ENCODE data around the gene UGDH. TPM values are rescaled to one million over a fixed set of nuclear protein-coding genes. Genes with fewer than 3 reads are reported as not detected.
"Not testable (repeated sequence)": the region's sequence is repeated elsewhere in the genome, so short reads cannot be mapped to it uniquely, and the experiment has no call there.

UGDH gene
- total and polyA plus RNA-seq, 2 of the 8 experiments (the other 6 are each of a cell fraction or from before 2014, with no cell fraction given) = 32.0 to 128 TPM

DNA sequence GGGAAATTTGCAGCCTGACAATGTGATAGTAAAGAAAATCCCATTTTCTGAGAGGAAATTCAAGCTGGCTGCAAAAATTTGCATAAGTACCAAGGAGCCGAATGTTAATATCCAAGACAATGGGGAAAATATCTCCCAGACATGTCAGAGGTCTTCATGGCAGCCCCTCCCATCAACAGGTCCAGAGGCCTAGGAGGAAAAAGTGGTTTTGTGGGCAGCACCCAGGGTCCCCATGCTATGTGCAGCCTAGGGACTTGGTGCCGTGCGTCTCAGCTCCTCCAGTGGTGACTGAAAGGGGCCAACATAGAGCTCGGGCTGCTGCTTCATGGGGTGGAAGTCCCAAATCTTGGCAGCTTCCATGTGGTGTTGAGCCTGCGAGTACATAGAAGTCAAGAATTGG is 6.3 kb upstream of the UGDH start (continued):
- TF ChIP-seq SP4 (IDR thresholded peaks at IDR 0.05; ENCODE audit: low read length) (no peak), CTBP2 (IDR thresholded peaks at IDR 0.05; ENCODE audit: borderline replicate concordance, insufficient read depth, insufficient read length, low read length) (no peak), SRF (IDR thresholded peaks at IDR 0.05; ENCODE audit: low read depth, low read length) (no peak)
- TF ChIP-seq, protein P1, sequence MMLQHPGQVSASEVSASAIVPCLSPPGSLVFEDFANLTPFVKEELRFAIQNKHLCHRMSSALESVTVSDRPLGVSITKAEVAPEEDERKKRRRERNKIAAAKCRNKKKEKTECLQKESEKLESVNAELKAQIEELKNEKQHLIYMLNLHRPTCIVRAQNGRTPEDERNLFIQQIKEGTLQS (IDR thresholded peaks at IDR 0.05; ENCODE audit: insufficient read depth, low read depth, low read length) = no peak

DNA sequence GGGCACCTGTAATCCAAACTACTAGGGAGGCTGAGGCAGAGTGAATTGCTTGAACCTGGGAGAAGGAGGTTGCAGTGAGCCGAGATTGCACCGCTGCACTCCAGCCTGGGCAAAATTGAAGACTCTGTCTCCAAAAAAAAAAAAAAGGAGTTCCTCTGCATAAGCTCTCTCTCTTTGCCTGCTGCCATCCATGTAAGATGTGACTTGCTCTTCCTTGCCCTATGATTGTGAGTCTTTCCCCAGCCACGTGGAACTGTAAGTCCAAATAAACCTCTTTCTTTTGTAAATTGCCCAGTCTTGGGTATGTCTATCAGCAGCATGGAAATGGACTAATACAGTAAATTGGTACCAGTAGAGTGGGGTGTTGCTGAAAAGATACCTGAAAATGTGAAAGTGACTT is 5.0 kb upstream of the UGDH start:
- Histone ChIP-seq H3K36me3 (ENCODE audit: control insufficient read depth in 2 of 4, insufficient read depth in 4 of 4, low read length in 3 of 4) (peaks cover 2 to 53% (median 22%) of the 10 kb centered on the region in 4 experiments; a peak in 6 of 8 replicates), H3K79me2 (ENCODE audit: control insufficient read depth in 1 of 2, insufficient read depth in 2 of 2, low read length in 2 of 2) (peaks cover 3 to 24% of the 10 kb centered on the region in 2 experiments; a peak in 3 of 4 replicates), H3K9me3 (ENCODE audit: insufficient read depth in 2 of 2, low read depth in 1 of 2, low read length in 1 of 2) (peaks cover 25 to 33% of the 10 kb centered on the region in 2 experiments)
- H3K27me3 ChIP-seq (replicated peaks in 1 of 4; ENCODE audit: control insufficient read depth in 3 of 4, extremely low read depth in 1 of 4, insufficient read depth in 3 of 4, low read length in 3 of 4); H3K23me2 ChIP-seq (ENCODE audit: low read depth, low read length); H3K9ac ChIP-seq (replicated peaks in 1 of 4; ENCODE audit: extremely low read depth in 1 of 4, low read depth in 3 of 4, low read length in 3 of 4); H2BK5ac ChIP-seq (ENCODE audit: low read depth, low read length); H4K91ac ChIP-seq (replicated peaks; ENCODE audit: insufficient read length, low read length); H3K4me1 ChIP-seq (replicated peaks in 1 of 4; ENCODE audit: control insufficient read depth in 3 of 4, insufficient read depth in 4 of 4, low read length in 3 of 4); CTCF ChIA-PET (ENCODE audit: partially characterized antibody); H2AK5ac ChIP-seq (ENCODE audit: low read depth, low read length); H2AFZ ChIP-seq (ENCODE audit: low read length); H3K27ac ChIP-seq (ENCODE audit: low read depth, low read length); H3K4ac ChIP-seq (replicated peaks; ENCODE audit: insufficient read length, low read depth, low read length); H3K4me2 ChIP-seq (ENCODE audit: insufficient read depth in 1 of 2, low read depth in 2 of 2, low read length in 2 of 2); H4K8ac ChIP-seq (ENCODE audit: extremely low read depth, insufficient read depth, low read length); H2BK15ac ChIP-seq (ENCODE audit: low read length); H3K79me1 ChIP-seq (ENCODE audit: low read depth, low read length); H3K14ac ChIP-seq (ENCODE audit: insufficient read length); FAIRE-seq; H3K56ac ChIP-seq (replicated peaks; ENCODE audit: insufficient read length, low read depth, low read length); POLR2A ChIA-PET (ENCODE audit: partially characterized antibody); H3K18ac ChIP-seq (ENCODE audit: extremely low read depth, low read length); H4K20me1 ChIP-seq (replicated peaks in 1 of 2; ENCODE audit: control insufficient read depth in 1 of 2, insufficient read depth in 2 of 2, low read length in 2 of 2); H3K23ac ChIP-seq (ENCODE audit: insufficient read length); DNase-seq (ENCODE audit: low read depth in 1 of 2, low spot score in 2 of 2); H4K5ac ChIP-seq (ENCODE audit: insufficient read length, low read depth, low read length); H2BK12ac ChIP-seq (ENCODE audit: low read depth, low read length); H2BK20ac ChIP-seq (ENCODE audit: low read length); H3K4me3 ChIP-seq (ENCODE audit: extremely low read depth in 1 of 4, insufficient read depth in 2 of 4, low read depth in 3 of 4, low read length in 4 of 4); H2BK120ac ChIP-seq (replicated peaks; ENCODE audit: low read depth, low read length): not testable (repeated sequence)
- 97% methylated on average over 3 of the region's 3 CpGs; no CpG with 5 or more reads in 1 of the 2 experiments for WGBS, 2 experiments (ENCODE audit: extremely low coverage in 1 of 2, insufficient coverage in 1 of 2, insufficient read length in 1 of 2, insufficient replicate concordance in 2 of 2, low coverage in 1 of 2, low lambda C conversion rate in 2 of 2, missing lambda C conversion rate in 1 of 2)

Measured in H1 (cell line).